ENCODE data around the gene HSP90B1.

GRCh38 chr12:103965255-103965589, 35.0 kb downstream of the HSP90B1 start:
- TF ChIP-seq YY1 (IDR thresholded peaks at IDR 0.05; ENCODE audit: insufficient read depth, insufficient read length) (no peak), SUZ12 (IDR thresholded peaks at IDR 0.05; ENCODE audit: extremely low read depth, insufficient read depth, insufficient read length) (no peak)
